ENCODE results near the gene ZBTB32.

ZBTB32 gene

DNA sequence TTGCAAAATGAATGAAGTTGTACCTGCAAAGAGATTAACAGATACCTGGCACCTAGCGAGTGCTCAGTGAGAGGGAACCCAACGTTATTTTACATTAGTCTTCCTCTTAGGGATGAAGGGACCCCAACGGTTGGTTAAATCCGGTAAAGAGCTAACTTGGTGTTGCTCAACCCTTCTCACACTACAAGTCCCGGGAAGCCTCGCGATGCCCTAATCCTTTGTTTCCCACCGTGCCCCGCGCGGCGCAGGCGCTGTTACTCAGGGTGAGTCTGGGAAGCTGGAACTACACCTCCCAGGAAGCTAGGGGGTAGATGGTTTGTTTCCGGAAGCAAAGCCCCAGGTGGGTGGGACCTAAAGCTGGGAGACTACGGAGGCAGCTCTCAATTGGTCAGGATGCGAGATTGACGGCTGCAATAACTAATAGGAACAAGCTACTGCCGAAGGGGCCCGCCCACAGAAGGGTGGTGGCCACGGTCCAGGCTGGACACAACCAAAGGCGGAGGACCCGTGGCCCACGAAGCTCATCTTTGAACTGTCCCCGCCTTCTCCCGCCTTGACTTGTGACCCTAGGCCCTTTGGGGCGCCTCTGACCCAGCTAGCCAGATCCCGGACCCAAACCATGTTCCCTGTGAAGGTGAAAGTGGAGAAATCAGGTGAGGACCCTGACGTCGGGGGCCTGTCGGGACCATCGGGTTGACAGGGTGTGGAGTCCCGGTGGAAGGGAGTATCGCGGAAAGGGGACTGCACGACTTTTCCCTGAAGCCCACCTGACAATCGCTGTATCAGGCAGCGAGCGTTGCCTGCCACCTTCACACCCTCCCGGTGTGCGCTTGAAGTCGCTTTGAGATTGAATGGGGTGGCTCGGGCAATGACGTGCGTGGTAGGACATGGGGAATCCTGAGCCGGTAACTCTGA is 44.0 kb downstream of the ZBTB32 start, which contains the start of gene LIN37:
Gene LIN37 (plus strand): TSS at position 471 of the 915 bp plus-strand sequence. CDS start 149 bp downstream, at position 620.
- H3K4me3 ChIP-seq (ENCODE audit: low read length), result peak within 1 kb of the TSS; percentile 100
- DNase-seq (ENCODE audit: low read depth), result peak; percentile 97
- no peak for TF ChIP-seq CTCF (conservative IDR thresholded peaks at IDR 0.05; ENCODE audit: low read depth, low read length)

GRCh38 chr19:35750167-35750566 is 45.8 kb downstream of the ZBTB32 start:
- no peak for DNase-seq (ENCODE audit: low read depth)
- H3K4me3 ChIP-seq (ENCODE audit: low read length), result no peak overlapping the region
- TF ChIP-seq CTCF (conservative IDR thresholded peaks at IDR 0.05; ENCODE audit: low read depth, low read length), result no peak

GRCh38 chr19:35751839-35752745 is 47.7 kb downstream of the ZBTB32 start:
- no peak overlapping the region for H3K4me3 ChIP-seq (ENCODE audit: low read length)
- no peak for DNase-seq (ENCODE audit: low read depth)
- no peak for TF ChIP-seq CTCF (conservative IDR thresholded peaks at IDR 0.05; ENCODE audit: low read depth, low read length)

DNA sequence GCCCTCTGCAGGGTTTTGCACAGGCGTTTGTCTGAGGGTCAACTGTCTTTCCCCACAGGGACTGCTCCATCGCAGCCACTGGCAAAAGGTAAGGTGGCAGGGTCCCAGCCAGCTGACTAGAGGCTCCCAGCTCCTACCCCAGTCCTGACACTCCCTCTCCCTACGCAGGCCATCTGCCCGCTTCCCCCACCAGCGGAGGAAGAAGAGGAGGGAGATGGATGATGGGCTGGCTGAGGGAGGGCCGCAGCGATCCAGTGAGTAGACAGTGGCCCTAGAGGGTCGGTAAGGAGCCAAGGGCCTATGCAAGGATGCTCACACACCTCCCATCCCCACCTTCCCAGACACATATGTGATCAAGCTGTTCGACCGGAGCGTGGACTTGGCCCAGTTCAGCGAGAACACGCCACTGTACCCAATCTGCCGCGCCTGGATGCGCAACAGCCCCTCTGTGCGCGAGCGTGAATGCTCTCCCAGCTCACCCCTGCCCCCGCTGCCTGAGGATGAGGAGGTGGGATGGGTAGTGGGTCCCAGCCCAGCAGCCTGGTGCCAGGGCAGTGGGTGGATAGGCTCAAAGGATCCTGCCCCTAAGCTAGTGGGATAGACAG is 48.5 kb downstream of the ZBTB32 start:
- no peak for TF ChIP-seq CTCF (conservative IDR thresholded peaks at IDR 0.05; ENCODE audit: low read depth, low read length)
- H3K4me3 ChIP-seq (ENCODE audit: low read length), result no peak overlapping the region
- DNase-seq (ENCODE audit: low read depth), result no peak

DNA sequence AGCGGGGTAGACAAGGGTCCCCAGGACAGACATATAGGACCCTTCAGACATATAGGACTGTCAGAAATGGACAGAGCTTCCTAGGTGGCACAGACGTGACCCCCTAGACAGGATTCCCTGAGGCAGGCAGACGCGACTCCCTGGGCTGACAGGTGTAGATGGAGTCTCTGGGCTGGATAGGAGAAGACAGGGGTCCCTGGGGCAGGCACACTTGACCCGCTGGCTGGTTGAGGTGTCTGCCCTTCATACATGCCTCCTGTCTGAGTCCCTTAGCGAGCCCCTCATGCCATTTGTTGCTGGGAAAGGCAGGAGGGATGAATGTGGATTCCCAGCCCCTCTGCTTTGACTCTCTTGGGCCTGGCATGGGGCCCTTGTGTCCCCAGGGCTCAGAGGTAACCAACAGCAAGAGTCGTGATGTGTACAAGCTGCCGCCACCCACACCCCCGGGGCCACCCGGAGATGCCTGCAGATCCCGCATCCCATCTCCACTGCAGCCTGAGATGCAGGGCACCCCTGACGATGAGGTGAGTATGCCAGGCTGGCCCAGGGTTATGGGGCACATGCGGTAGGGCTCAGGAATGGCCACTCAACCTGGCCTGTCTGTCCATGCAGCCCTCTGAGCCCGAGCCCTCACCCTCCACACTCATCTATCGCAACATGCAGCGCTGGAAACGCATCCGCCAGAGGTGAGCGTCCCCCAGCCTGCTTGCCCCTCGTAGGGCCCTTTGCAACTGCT is 49.4 kb downstream of the ZBTB32 start:
- no peak for DNase-seq (ENCODE audit: low read depth)
- no peak for TF ChIP-seq CTCF (conservative IDR thresholded peaks at IDR 0.05; ENCODE audit: low read depth, low read length)
- no peak overlapping the region for H3K4me3 ChIP-seq (ENCODE audit: low read length)

- TF ChIP-seq CTCF (conservative IDR thresholded peaks at IDR 0.05; ENCODE audit: low read depth, low read length), result no peak
- no peak overlapping the region for H3K4me3 ChIP-seq (ENCODE audit: low read length)
- no peak for DNase-seq (ENCODE audit: low read depth)
Measured at GRCh38 chr19:35754370-35755130, 50.2 kb downstream of the ZBTB32 start.

All from retinal pigment epithelial cell (primary cell).